A549 (cell line): ENCODE measurements around the gene BCR.

ENCODE experiments used
- ESRRA ChIP-seq: fragments of 150-350 bp; IDR thresholded peaks from 2 replicates; pipeline ENCODE4 v1.6.1; 2014; ENCODE audit warnings: mild to moderate bottlenecking, low read length, borderline replicate concordance
- NFE2L2 ChIP-seq: fragments of 150-350 bp; conservative IDR thresholded peaks from 2 replicates; pipeline ENCODE4 v1.6.1; 2014; ENCODE audit warnings: low read length
- TF ChIP-seq, protein P1 (sequence below): fragments of >200 bp; sonication (Bioruptor Twin); formaldehyde crosslinking; IDR thresholded peaks from 3 replicates; pipeline ENCODE4 v1.5.1; 2016

DNA sequence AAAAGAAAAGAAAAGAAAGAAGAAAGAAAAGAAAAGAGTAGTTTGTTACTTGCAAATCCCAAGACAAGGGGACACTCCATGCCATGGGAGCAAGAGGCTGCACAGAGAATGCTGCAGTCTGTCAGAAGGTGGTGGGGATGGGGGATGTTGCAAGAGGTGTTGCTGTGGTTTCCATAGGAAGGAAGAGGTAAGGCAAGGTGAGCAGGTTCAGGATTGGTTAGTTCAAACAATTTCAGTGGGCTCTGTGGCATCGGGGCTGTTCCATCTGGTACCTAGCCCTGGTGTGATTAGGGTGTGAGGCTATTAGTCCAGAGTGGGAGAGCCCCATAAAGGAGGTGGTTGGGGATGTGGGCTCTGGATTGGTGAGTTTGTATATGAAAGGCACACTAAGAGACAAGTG is 172.7 kb downstream of the BCR start:
- TF ChIP-seq, protein P1, sequence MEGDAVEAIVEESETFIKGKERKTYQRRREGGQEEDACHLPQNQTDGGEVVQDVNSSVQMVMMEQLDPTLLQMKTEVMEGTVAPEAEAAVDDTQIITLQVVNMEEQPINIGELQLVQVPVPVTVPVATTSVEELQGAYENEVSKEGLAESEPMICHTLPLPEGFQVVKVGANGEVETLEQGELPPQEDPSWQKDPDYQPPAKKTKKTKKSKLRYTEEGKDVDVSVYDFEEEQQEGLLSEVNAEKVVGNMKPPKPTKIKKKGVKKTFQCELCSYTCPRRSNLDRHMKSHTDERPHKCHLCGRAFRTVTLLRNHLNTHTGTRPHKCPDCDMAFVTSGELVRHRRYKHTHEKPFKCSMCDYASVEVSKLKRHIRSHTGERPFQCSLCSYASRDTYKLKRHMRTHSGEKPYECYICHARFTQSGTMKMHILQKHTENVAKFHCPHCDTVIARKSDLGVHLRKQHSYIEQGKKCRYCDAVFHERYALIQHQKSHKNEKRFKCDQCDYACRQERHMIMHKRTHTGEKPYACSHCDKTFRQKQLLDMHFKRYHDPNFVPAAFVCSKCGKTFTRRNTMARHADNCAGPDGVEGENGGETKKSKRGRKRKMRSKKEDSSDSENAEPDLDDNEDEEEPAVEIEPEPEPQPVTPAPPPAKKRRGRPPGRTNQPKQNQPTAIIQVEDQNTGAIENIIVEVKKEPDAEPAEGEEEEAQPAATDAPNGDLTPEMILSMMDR, result no peak
- TF ChIP-seq ESRRA (no peak), NFE2L2 (no peak)
